Measurements from ENCODE around the gene GDPD5. TPM values are rescaled to one million over a fixed set of nuclear protein-coding genes. Genes with fewer than 3 reads are reported as not detected.

Gene GDPD5
- total and polyA plus RNA-seq, 9 donors, result 3.8 to 15.8 (median 8.1) TPM

DNA sequence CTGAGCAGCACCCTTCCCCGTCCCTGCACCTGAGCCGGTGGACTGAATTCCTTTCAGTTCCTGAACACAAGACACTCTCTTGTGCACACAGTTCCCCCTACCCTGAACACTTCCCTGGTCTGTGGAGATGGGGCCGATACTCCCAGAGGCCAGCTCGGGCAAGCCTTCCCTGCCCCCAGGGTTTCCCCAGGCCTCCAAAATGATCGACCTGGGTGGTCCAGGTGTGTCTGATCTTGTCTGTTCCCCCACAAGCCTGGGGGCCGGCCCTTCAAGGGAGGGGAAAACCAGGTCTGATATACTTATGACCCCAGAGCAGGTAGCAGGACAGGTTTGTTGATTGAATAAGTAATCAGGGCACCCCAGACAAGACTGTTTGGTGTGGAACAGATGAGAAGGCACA lies 52.1 kb downstream of the GDPD5 start:
- H3K9me3 ChIP-seq, result no peaks in the 10 kb centered on the region
- H3K4me1 ChIP-seq (ENCODE audit: insufficient read depth), result peaks cover 12% of the 10 kb centered on the region
- no peak overlapping the region for H3K4me3 ChIP-seq
- no peaks in the 10 kb centered on the region for H3K27me3 ChIP-seq
- no peak overlapping the region for H3K27ac ChIP-seq
- DNase-seq, result no peak
- no peaks in the 10 kb centered on the region for H3K36me3 ChIP-seq
- intact Hi-C loops (cut with DNase I), result no loop called here
- TF ChIP-seq, protein P1, sequence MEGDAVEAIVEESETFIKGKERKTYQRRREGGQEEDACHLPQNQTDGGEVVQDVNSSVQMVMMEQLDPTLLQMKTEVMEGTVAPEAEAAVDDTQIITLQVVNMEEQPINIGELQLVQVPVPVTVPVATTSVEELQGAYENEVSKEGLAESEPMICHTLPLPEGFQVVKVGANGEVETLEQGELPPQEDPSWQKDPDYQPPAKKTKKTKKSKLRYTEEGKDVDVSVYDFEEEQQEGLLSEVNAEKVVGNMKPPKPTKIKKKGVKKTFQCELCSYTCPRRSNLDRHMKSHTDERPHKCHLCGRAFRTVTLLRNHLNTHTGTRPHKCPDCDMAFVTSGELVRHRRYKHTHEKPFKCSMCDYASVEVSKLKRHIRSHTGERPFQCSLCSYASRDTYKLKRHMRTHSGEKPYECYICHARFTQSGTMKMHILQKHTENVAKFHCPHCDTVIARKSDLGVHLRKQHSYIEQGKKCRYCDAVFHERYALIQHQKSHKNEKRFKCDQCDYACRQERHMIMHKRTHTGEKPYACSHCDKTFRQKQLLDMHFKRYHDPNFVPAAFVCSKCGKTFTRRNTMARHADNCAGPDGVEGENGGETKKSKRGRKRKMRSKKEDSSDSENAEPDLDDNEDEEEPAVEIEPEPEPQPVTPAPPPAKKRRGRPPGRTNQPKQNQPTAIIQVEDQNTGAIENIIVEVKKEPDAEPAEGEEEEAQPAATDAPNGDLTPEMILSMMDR (IDR thresholded peaks at IDR 0.05), result no peak
- TF ChIP-seq EP300 (IDR thresholded peaks at IDR 0.05) (no peak), POLR2A (IDR thresholded peaks at IDR 0.05) (no peak)
- 75 to 92% (median 81%) methylated on average over 5 to 6 of the region's 6 CpGs for WGBS, 3 donors

DNA sequence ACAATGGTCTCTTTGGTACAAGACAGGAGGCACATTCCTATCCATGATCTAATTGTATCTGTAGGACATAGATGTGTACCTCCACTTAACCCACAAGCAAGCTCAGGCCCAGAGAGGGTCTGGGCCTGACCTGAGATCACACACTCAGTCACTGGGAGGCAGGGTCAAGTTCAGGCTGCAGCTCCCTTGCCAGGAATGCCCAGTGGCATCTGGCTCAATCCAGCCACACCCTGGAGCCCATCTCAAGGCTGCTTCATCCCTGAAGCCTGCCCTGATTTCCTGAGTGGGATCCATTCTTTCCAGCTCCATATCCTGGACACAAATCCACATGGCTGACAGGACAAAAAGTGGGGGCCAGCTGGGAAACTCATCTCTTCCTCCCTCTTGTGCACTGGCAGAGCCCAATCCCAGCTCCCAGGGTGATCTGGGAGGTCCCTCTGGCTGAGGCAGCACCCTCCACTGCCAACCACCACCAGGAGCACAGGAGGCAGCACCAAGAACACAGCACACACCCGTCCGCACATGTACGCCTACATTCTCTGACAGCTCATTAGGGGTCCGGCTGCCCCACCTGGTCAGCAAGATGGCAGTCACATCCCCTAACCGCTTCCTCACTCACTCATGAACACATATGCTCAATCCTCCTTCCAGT lies 53.5 kb downstream of the GDPD5 start:
- Histone ChIP-seq H3K27me3 (no peaks in the 10 kb centered on the region), H3K9me3 (no peaks in the 10 kb centered on the region), H3K4me3 (no peak overlapping the region), H3K27ac (no peak overlapping the region), H3K36me3 (no peaks in the 10 kb centered on the region), H3K4me1 (ENCODE audit: insufficient read depth) (peaks cover 12% of the 10 kb centered on the region)
- 96 to 100% (median 97%) methylated on average over 5 of the region's 5 CpGs for WGBS, 3 donors
- TF ChIP-seq POLR2A (IDR thresholded peaks at IDR 0.05) (no peak), EP300 (IDR thresholded peaks at IDR 0.05) (no peak)
- TF ChIP-seq, protein P1 (IDR thresholded peaks at IDR 0.05), result no peak
- DNase-seq, result no peak
- intact Hi-C loops (cut with DNase I), result no loop called here

DNA sequence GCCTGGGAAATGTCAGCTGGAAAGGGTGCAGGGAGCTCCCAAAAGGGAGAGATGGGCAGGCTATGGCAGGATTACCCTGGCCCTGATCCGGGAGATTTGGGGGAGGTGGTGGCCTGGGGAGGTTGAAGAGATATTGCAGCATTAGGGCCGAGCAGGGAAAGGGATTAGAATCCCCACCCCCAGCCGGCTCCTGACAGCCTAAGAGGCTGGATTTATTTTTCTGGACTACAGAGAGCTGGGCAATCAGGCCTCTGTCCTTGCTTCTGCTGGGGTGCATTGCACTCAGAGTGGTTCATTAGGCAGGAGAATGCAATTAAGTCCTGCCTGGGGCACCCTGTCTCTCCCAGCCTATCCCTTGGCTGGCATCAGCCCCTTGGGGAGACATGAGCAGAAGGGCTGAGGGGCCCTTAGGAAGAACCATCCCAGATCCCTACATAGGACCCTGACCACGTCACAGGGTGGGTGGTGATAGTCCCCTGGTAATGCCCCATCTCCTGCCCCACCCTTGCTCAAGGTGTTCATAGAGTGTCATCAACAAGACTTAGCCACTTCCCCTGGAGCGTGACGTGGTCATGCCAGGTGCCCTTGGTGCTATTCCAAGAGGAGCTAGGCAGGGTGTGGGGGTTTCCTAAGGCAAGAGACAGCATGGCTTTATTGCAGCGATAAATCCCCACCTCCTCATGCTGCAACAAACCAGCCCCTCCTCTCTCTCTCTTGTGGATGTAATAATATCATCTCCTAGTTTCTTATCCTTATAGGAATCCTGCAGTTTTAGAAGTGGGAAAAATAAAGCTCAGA lies 54.4 kb downstream of the GDPD5 start:
- no peak for DNase-seq
- WGBS, 3 donors, result 86 to 96% (median 91%) methylated on average over 7 of the region's 7 CpGs
- H3K9me3 ChIP-seq, result no peaks in the 10 kb centered on the region
- peaks cover 12% of the 10 kb centered on the region for H3K4me1 ChIP-seq (ENCODE audit: insufficient read depth)
- intact Hi-C loops (cut with DNase I), result no loop called here
- H3K4me3 ChIP-seq, result no peak overlapping the region
- TF ChIP-seq EP300 (IDR thresholded peaks at IDR 0.05) (no peak), POLR2A (IDR thresholded peaks at IDR 0.05) (no peak)
- TF ChIP-seq, protein P1 (IDR thresholded peaks at IDR 0.05), result no peak
- H3K27me3 ChIP-seq, result no peaks in the 10 kb centered on the region
- H3K36me3 ChIP-seq, result no peaks in the 10 kb centered on the region
- H3K27ac ChIP-seq, result no peak overlapping the region

DNA sequence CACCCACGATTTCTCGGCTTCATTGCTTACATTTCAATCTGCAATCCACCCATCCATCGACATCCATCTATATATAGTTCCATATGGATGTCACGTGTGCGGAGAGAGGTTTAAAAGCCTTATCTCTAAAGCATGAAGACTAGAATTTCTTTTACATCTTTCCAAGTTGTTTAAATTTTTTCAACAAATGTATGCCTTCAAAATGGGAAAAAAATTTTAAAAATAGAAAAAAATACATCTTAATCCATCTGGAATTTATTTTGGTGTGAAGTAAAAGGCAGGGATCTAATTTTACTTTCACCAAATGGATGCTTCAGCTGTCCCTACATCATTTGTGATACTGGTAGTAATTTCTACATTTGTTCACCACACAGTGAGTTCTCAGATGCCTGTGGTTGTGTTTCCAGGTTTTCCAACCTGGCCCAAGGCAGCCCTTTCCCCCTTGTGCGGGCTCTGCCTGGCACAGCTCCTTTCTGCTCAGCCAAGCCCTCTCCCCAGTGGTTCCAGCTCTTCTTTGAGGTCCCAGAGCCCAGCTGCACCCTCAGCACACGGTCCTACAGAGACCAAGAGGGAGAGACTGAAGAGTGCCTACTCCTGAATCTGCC lies 55.2 kb downstream of the GDPD5 start:
- 89 to 90% (median 90%) methylated on average over 7 of the region's 7 CpGs for WGBS, 3 donors
- Histone ChIP-seq H3K4me3 (no peak overlapping the region), H3K36me3 (no peaks in the 10 kb centered on the region), H3K27ac (no peak overlapping the region), H3K4me1 (ENCODE audit: insufficient read depth) (peaks cover 6% of the 10 kb centered on the region), H3K27me3 (no peaks in the 10 kb centered on the region), H3K9me3 (no peaks in the 10 kb centered on the region)
- intact Hi-C loops (cut with DNase I), result no loop called here
- TF ChIP-seq POLR2A (IDR thresholded peaks at IDR 0.05) (no peak), EP300 (IDR thresholded peaks at IDR 0.05) (no peak)
- TF ChIP-seq, protein P1 (IDR thresholded peaks at IDR 0.05), result no peak
- no peak for DNase-seq

All from ovary (tissue), 9 donors.